DOHH2 (cell line): ENCODE measurements around the gene CREBBP.

ENCODE experiments used
- H3F3A ChIP-seq: fragments of 200-600 bp; sonication (generic), shearing (Covaris generic); 2 replicates; pipeline ENCODE4 v1.6.0; 2016; ENCODE audit warnings: antibody characterized with exemption, mild to moderate bottlenecking; ENCODE audit not compliant: control insufficient read depth, insufficient read depth
- H3K27ac ChIP-seq: fragments of 200-600 bp; sonication (generic); 2 replicates; pipeline ENCODE4 v1.5.1; 2014; ENCODE audit warnings: low read depth, mild to moderate bottlenecking, low read length, moderate library complexity
- H3K27me3 ChIP-seq: fragments of 200-600 bp; sonication (generic); 2 replicates; pipeline ENCODE4 v1.6.1; 2014; ENCODE audit warnings: mild to moderate bottlenecking, low read length, mixed read lengths; ENCODE audit not compliant: control insufficient read depth
- H3K36me3 ChIP-seq: fragments of 200-600 bp; sonication (generic); 2 replicates; pipeline ENCODE4 v1.6.1; 2014; ENCODE audit warnings: mild to moderate bottlenecking, low read length, moderate library complexity, mixed read lengths; ENCODE audit not compliant: control insufficient read depth
- H3K4me1 ChIP-seq: fragments of 200-600 bp; sonication (generic); 2 replicates; pipeline ENCODE4 v1.6.1; 2014; ENCODE audit warnings: mild to moderate bottlenecking, low read length, mixed read lengths; ENCODE audit not compliant: control insufficient read depth
- H3K4me2 ChIP-seq: fragments of 200-600 bp; sonication (generic); 2 replicates; pipeline ENCODE4 v1.6.0; 2014; ENCODE audit warnings: mild to moderate bottlenecking, low read length, moderate library complexity
- H3K4me3 ChIP-seq: fragments of 200-600 bp; sonication (generic); 2 replicates; pipeline ENCODE4 v1.5.1; 2014; ENCODE audit warnings: mild to moderate bottlenecking, low read length, mixed read lengths
- H3K79me2 ChIP-seq: fragments of 200-600 bp; sonication (generic); 2 replicates; pipeline ENCODE4 v1.6.1; 2014; ENCODE audit warnings: mild to moderate bottlenecking, low read length, mixed read lengths; ENCODE audit not compliant: control insufficient read depth
- H3K9me2 ChIP-seq: fragments of 200-600 bp; sonication (generic); replicated peaks from 2 replicates; pipeline ENCODE4 v1.6.1; 2014; ENCODE audit warnings: mild to moderate bottlenecking, low read length, mixed read lengths; ENCODE audit not compliant: control insufficient read depth
- H3K9me3 ChIP-seq: fragments of 200-600 bp; sonication (generic); 2 replicates; pipeline ENCODE4 v1.6.1; 2014; ENCODE audit warnings: antibody characterized with exemption, low read length, mixed read lengths; ENCODE audit not compliant: control insufficient read depth, insufficient read depth
- H4K20me1 ChIP-seq: fragments of 200-600 bp; sonication (generic); 2 replicates; pipeline ENCODE4 v1.6.0; 2014; ENCODE audit warnings: low read depth, mild to moderate bottlenecking, antibody characterized with exemption, low read length, moderate library complexity; ENCODE audit not compliant: control insufficient read depth, insufficient read depth
- EZH2phosphoT487 ChIP-seq: fragments of 200-600 bp; sonication (generic); IDR thresholded peaks from 2 replicates; pipeline ENCODE4 v1.6.1; 2017; ENCODE audit warnings: borderline replicate concordance, mild to moderate bottlenecking, antibody characterized with exemption, low read length, moderate library complexity, mixed read lengths
- TF ChIP-seq, protein P1 (sequence below): fragments of 200-600 bp; sonication (generic); IDR thresholded peaks from one replicate; pipeline ENCODE4 v1.5.1; 2014; ENCODE audit warnings: antibody characterized with exemption, mild to moderate bottlenecking, low read depth, low read length; ENCODE audit not compliant: poor library complexity, severe bottlenecking

CREBBP gene

DNA sequence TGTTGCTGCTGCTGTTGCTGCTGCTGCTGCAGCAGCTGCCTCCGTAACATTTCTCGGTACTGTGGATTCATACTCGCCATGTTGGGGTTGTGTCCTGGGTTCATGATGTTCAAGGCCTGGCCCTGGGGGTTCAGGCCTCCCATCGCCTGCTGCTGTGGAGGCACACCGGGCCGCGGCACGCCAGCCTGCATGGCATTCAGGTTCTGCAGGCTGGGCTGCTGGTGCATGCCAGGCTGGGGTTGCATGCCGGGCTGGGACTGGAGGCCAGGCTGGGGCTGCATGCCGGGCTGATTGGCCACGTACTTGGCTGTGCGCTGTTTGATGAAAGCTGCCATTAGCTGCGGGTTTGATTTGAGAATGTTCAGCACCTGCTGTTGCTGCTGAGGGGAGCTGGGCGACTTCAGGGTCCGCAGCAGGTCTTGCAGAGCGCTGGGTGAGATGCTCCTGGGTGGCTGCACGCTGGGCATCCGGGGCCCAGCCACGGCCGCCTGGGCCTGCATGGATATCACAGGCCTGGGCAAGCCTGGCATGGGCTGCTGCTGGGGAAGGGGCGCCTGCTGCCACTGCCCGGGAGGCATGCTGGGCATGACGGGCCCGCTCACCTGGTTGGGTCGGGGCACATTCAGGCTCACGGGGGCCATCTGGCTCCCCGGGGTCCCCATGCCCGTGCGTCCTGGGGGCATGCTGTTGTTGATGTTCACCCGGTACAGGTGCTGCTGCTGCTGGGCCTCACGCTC, 151.9 kb downstream of the CREBBP start:
- Histone ChIP-seq H3F3A (0 out of 2 replicates have a peak, but pooled peaks cover 2% of the 10 kb centered on the region), H3K9me2 (no peaks in the 10 kb centered on the region), H3K27me3 (no peaks in the 10 kb centered on the region), H3K36me3 (peaks cover 42% of the 10 kb centered on the region), H3K27ac (no peak overlapping the region), H3K4me3 (no peak overlapping the region), H3K9me3 (no peaks in the 10 kb centered on the region), H4K20me1 (peaks cover 7% of the 10 kb centered on the region; the same call in 1 of the 2 replicates), H3K4me1 (peaks cover 4% of the 10 kb centered on the region), H3K79me2 (no peaks in the 10 kb centered on the region), H3K4me2 (no peak overlapping the region)
- TF ChIP-seq, protein P1, sequence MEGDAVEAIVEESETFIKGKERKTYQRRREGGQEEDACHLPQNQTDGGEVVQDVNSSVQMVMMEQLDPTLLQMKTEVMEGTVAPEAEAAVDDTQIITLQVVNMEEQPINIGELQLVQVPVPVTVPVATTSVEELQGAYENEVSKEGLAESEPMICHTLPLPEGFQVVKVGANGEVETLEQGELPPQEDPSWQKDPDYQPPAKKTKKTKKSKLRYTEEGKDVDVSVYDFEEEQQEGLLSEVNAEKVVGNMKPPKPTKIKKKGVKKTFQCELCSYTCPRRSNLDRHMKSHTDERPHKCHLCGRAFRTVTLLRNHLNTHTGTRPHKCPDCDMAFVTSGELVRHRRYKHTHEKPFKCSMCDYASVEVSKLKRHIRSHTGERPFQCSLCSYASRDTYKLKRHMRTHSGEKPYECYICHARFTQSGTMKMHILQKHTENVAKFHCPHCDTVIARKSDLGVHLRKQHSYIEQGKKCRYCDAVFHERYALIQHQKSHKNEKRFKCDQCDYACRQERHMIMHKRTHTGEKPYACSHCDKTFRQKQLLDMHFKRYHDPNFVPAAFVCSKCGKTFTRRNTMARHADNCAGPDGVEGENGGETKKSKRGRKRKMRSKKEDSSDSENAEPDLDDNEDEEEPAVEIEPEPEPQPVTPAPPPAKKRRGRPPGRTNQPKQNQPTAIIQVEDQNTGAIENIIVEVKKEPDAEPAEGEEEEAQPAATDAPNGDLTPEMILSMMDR = no peak
- TF ChIP-seq EZH2phosphoT487 = no peak

DNA sequence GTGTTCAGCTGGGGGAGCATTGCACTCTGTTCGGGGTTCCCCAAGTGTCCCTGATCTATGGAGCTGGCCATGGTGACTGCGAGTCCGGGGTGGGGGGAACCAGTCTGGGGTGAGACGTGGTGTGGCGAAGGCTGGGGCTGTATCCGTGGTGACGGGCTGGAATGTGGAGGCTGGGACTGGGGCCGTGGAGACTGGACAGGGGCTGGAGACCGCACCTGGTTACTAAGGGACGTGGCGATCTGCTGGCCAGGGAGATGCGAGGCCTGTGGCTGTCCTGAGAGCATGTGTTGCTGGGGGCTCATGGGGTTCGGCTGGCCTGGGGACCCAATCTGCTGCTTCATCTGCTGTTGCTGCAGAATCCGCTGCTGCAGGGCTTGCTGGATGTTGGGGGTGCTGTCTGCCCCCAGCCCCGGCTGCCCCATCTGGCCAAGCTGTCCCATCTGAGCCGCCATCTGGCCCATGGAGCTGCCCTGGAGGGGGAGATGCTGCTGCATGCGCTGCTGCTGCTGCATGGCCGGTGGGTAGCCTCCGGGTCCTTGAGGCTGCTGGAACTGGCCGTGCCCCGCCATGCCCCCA, 152.6 kb downstream of the CREBBP start:
- TF ChIP-seq EZH2phosphoT487 = no peak
- TF ChIP-seq, protein P1 = no peak
- H3K4me3 ChIP-seq = no peak overlapping the region
- H3K9me3 ChIP-seq = no peaks in the 10 kb centered on the region
- H3K27ac ChIP-seq = no peak overlapping the region
- no peaks in the 10 kb centered on the region for H3K79me2 ChIP-seq
- H3K4me1 ChIP-seq = peaks cover 6% of the 10 kb centered on the region
- H3K36me3 ChIP-seq = peaks cover 42% of the 10 kb centered on the region
- peaks cover 7% of the 10 kb centered on the region; the same call in 1 of the 2 replicates for H4K20me1 ChIP-seq
- H3K9me2 ChIP-seq = no peaks in the 10 kb centered on the region
- no peak overlapping the region for H3K4me2 ChIP-seq
- H3K27me3 ChIP-seq = no peaks in the 10 kb centered on the region
- 0 out of 2 replicates have a peak, but pooled peaks cover 2% of the 10 kb centered on the region for H3F3A ChIP-seq

- H3K4me1 ChIP-seq = peaks cover 6% of the 10 kb centered on the region
- H3K9me3 ChIP-seq = no peaks in the 10 kb centered on the region
- no peak overlapping the region for H3K4me3 ChIP-seq
- H3K79me2 ChIP-seq = no peaks in the 10 kb centered on the region
- no peaks in the 10 kb centered on the region for H3K27me3 ChIP-seq
- peaks cover 32% of the 10 kb centered on the region for H3K36me3 ChIP-seq
- peaks cover 7% of the 10 kb centered on the region; the same call in 1 of the 2 replicates for H4K20me1 ChIP-seq
- H3K4me2 ChIP-seq = no peak overlapping the region
- H3K9me2 ChIP-seq = no peaks in the 10 kb centered on the region
- 0 out of 2 replicates have a peak, but pooled peaks cover 2% of the 10 kb centered on the region for H3F3A ChIP-seq
- TF ChIP-seq EZH2phosphoT487 = no peak
- TF ChIP-seq, protein P1 = no peak
- H3K27ac ChIP-seq = no peak overlapping the region
Observed at GRCh38 chr16:3726021-3726687, 154.4 kb downstream of the CREBBP start.
